Measurements from ENCODE around the gene MYO18A. TPM values are rescaled to one million over a fixed set of nuclear protein-coding genes. Genes with fewer than 3 reads are reported as not detected.

MYO18A gene
- total RNA-seq, 1 donor from 2014 or later, result 30.0 TPM

DNA sequence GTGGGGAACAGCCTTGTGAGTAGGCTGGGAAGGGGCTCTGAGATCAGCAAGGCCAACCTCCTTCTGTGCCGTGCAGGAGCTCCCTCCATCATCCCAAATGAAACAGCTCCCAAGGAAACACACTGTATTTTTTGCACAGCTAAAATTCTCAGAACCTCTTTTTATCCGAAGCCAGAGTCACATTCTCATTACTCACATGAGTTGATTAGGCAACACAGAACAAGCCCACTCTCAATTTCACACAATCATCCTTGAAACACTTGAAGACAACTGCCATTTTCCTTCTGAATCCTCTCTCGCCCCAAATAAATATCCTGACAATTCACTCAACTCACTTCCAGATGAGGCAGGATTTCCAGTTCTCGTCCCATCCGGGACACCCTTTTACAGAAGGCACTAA, 66.1 kb downstream of the MYO18A start:
- H3K36me3 Mint-ChIP-seq (ENCODE audit: low read depth), result peaks cover 10% of the 10 kb centered on the region
- H3K4me3 Mint-ChIP-seq (ENCODE audit: unreplicated experiment), result no peak overlapping the region

DNA sequence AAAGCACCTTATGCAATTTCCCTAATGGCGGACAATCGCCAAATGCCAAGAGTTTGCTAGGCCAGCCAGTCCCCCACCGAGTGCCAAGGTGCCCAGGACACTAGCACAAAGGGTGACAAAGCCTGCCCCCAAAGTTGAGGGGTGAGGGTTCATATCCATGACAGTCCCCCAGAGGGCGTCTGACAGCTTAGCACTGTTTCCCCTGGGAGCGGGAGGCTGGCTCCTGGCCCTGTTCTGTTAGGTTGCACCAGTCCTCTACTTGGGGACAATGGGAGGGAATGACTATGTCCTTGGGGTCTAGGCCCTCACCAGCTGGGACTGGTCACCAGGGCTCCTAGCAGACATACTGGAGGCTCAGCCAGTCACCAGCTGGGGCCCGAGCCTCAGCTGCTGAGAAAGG, 66.9 kb downstream of the MYO18A start:
- TF ChIP-seq, protein P1, sequence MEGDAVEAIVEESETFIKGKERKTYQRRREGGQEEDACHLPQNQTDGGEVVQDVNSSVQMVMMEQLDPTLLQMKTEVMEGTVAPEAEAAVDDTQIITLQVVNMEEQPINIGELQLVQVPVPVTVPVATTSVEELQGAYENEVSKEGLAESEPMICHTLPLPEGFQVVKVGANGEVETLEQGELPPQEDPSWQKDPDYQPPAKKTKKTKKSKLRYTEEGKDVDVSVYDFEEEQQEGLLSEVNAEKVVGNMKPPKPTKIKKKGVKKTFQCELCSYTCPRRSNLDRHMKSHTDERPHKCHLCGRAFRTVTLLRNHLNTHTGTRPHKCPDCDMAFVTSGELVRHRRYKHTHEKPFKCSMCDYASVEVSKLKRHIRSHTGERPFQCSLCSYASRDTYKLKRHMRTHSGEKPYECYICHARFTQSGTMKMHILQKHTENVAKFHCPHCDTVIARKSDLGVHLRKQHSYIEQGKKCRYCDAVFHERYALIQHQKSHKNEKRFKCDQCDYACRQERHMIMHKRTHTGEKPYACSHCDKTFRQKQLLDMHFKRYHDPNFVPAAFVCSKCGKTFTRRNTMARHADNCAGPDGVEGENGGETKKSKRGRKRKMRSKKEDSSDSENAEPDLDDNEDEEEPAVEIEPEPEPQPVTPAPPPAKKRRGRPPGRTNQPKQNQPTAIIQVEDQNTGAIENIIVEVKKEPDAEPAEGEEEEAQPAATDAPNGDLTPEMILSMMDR (IDR thresholded peaks at IDR 0.05), result no peak
- Mint-ChIP-seq H3K4me3 (ENCODE audit: unreplicated experiment) (no peak overlapping the region), H3K36me3 (ENCODE audit: low read depth) (peaks cover 8% of the 10 kb centered on the region), H3K27ac (ENCODE audit: unreplicated experiment) (no peak overlapping the region), H3K9me3 (ENCODE audit: low read depth) (no peaks in the 10 kb centered on the region), H3K4me1 (ENCODE audit: low read depth) (peaks cover 12% of the 10 kb centered on the region), H3K27me3 (ENCODE audit: low read depth) (no peaks in the 10 kb centered on the region)
- DNase-seq (ENCODE audit: low spot score), result no peak

More for the DNA sequence above, 66.1 kb downstream of the MYO18A start:
- peaks cover 12% of the 10 kb centered on the region for H3K4me1 Mint-ChIP-seq (ENCODE audit: low read depth)
- H3K27ac Mint-ChIP-seq (ENCODE audit: unreplicated experiment), result no peak overlapping the region
- no peaks in the 10 kb centered on the region for H3K27me3 Mint-ChIP-seq (ENCODE audit: low read depth)
- DNase-seq (ENCODE audit: low spot score), result no peak
- no peaks in the 10 kb centered on the region for H3K9me3 Mint-ChIP-seq (ENCODE audit: low read depth)
- TF ChIP-seq, protein P1 (IDR thresholded peaks at IDR 0.05), result no peak

DNA sequence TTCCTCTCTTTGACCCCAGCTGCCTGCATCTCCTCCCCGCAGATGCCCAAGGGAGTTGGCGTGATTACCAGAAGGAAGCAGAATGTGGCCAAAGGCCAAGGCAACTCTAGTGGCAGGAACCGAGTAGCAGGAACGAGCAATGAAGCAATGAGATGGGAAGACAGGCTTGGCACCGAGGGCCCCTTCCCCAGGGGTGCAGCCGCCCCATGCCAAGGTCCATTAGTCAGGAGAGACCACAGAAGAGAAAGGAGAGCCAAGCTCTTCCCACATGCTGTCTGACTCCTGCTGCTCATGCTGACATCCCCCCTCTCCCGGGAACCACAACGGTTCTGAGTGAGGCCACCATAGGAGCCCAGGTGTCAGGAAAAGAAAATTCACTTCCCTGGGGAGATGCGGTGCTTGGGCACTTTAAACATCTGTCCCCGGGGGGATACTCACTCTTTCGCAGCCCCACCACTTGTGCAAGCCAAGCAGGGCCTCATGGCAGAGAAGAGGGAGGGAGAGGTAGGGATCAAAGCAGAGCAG, 67.4 kb downstream of the MYO18A start:
- H3K4me3 Mint-ChIP-seq (ENCODE audit: unreplicated experiment), result no peak overlapping the region

DNA sequence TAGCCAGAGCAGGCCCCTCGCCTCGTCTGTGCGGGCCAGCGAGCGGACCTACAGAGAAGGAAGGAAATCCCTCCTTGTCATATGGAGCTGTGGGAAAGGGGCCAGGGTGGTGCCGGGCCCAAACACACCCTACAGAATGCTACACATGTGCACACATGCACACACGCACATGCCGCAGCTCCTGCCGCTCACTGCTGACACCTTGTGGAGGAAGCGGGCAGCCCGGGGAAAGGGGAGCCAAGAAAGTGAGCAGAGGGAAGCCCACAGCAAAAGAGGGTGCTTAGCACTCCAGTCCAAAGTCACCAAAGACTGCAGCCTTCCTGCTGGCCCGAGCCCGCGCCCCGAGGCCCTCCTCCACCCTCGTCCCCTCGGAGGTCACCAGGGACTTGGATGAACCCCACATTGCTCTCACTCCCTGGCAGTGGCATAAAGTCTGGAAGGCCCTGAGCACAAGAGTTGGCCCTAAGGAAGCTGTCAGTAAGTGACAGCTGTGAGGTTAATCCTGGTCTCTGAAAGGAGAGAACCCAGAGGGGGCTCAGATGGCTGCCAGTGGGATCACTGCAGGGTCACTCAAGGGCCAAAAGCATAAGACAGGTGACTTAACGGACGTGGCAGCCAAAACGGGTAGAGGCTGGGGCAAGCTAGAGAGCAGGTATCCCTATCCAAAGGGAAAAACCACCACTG, 68.2 kb downstream of the MYO18A start:
- Mint-ChIP-seq H3K4me3 (ENCODE audit: unreplicated experiment) (no peak overlapping the region), H3K9me3 (ENCODE audit: low read depth) (no peaks in the 10 kb centered on the region), H3K4me1 (ENCODE audit: low read depth) (peaks cover 12% of the 10 kb centered on the region), H3K27ac (ENCODE audit: unreplicated experiment) (no peak overlapping the region), H3K36me3 (ENCODE audit: low read depth) (peaks cover 9% of the 10 kb centered on the region), H3K27me3 (ENCODE audit: low read depth) (no peaks in the 10 kb centered on the region)
- TF ChIP-seq, protein P1 (IDR thresholded peaks at IDR 0.05), result peak; percentile 95
- no peak for DNase-seq (ENCODE audit: low spot score)

More for the DNA sequence above, 67.4 kb downstream of the MYO18A start:
- H3K9me3 Mint-ChIP-seq (ENCODE audit: low read depth), result no peaks in the 10 kb centered on the region
- H3K36me3 Mint-ChIP-seq (ENCODE audit: low read depth), result peaks cover 8% of the 10 kb centered on the region
- peaks cover 12% of the 10 kb centered on the region for H3K4me1 Mint-ChIP-seq (ENCODE audit: low read depth)
- no peaks in the 10 kb centered on the region for H3K27me3 Mint-ChIP-seq (ENCODE audit: low read depth)
- no peak for DNase-seq (ENCODE audit: low spot score)
- H3K27ac Mint-ChIP-seq (ENCODE audit: unreplicated experiment), result peak overlapping the region; percentile 36
- TF ChIP-seq, protein P1 (IDR thresholded peaks at IDR 0.05), result no peak

GRCh38 chr17:29110372-29110757, 69.8 kb downstream of the MYO18A start:
- H3K4me1 Mint-ChIP-seq (ENCODE audit: low read depth), result peaks cover 12% of the 10 kb centered on the region
- no peaks in the 10 kb centered on the region for H3K9me3 Mint-ChIP-seq (ENCODE audit: low read depth)
- H3K4me3 Mint-ChIP-seq (ENCODE audit: unreplicated experiment), result no peak overlapping the region
- H3K27me3 Mint-ChIP-seq (ENCODE audit: low read depth), result no peaks in the 10 kb centered on the region
- no peak overlapping the region for H3K27ac Mint-ChIP-seq (ENCODE audit: unreplicated experiment)
- no peak for DNase-seq (ENCODE audit: low spot score)
- TF ChIP-seq, protein P1 (IDR thresholded peaks at IDR 0.05), result no peak
- peaks cover 16% of the 10 kb centered on the region for H3K36me3 Mint-ChIP-seq (ENCODE audit: low read depth)

All from chondrocyte (in vitro differentiated cells).